ENCODE results near the gene PARD3. TPM values are rescaled to one million over a fixed set of nuclear protein-coding genes. Genes with fewer than 3 reads are reported as not detected.
A peak's percentile ranks its signal among the peaks of the same experiment; 100 is the strongest.

Gene PARD3
- total RNA-seq, 2 donors from 2014 or later: 59.6 to 74.6 TPM

DNA sequence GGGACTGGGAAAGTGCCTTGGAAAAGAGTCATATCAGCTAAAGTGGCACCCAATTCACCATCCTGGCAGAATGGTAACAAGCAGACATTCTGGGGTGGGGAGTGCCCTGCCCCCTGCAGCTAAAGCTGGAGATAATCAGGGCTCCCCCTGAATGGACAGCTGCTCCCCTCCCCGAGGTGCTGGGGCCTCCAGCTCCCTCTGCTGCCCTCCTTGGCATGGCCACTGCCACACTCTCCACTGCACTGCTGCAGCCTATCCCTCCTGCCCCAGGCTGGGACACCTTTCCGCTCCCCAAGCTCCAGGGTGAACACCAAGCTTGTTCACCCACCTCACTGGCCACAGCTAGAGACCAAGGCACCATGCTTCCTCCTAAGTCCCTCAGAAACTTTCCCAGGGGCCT, 9.8 kb upstream of the PARD3 start:
- H3K27ac Mint-ChIP-seq: no peak overlapping the region
- H3K9me3 Mint-ChIP-seq: no peaks in the 10 kb centered on the region
- H3K36me3 Mint-ChIP-seq (ENCODE audit: low read depth): no peaks in the 10 kb centered on the region
- Histone ChIP-seq H3K27me3 (ENCODE audit: control insufficient read depth, insufficient read depth, low read length, poor library complexity, severe bottlenecking) (no peaks in the 10 kb centered on the region), H3K9me3 (ENCODE audit: control insufficient read depth, low read length) (no peaks in the 10 kb centered on the region), H3K27ac (ENCODE audit: low read depth, low read length) (no peak overlapping the region), H3K4me1 (ENCODE audit: control insufficient read depth, insufficient read depth, low read length) (peaks cover 9% of the 10 kb centered on the region), H3K4me3 (ENCODE audit: low read length) (no peak overlapping the region), H3K36me3 (ENCODE audit: control insufficient read depth, insufficient read depth, low read length) (no peaks in the 10 kb centered on the region), H3K9ac (ENCODE audit: extremely low read depth, low read length, poor library complexity, severe bottlenecking) (no peak overlapping the region)
- H3K4me1 Mint-ChIP-seq: peaks cover 18% of the 10 kb centered on the region
- peak; percentile 53 for TF ChIP-seq CTCF (conservative IDR thresholded peaks at IDR 0.05)
- H3K4me3 Mint-ChIP-seq: no peak overlapping the region
- WGBS, 2 experiments (ENCODE audit: insufficient coverage in 1 of 2, insufficient read length in 1 of 2): 43 to 79% methylated on average over 1 to 2 of the region's 2 CpGs
- H3K27me3 Mint-ChIP-seq (ENCODE audit: insufficient read depth): no peaks in the 10 kb centered on the region
- DNase-seq: peak; percentile 64

- no peaks in the 10 kb centered on the region for H3K9me3 Mint-ChIP-seq
- no peak overlapping the region for H3K9ac ChIP-seq (ENCODE audit: extremely low read depth, low read length, poor library complexity, severe bottlenecking)
- H3K4me1 Mint-ChIP-seq: peaks cover 18% of the 10 kb centered on the region
- no peaks in the 10 kb centered on the region for H3K9me3 ChIP-seq (ENCODE audit: control insufficient read depth, low read length)
- WGBS, 2 experiments (ENCODE audit: insufficient coverage in 1 of 2, insufficient read length in 1 of 2): 87% methylated on average over 6 of the region's 6 CpGs; no CpG with 5 or more reads in 1 of the 2 experiments
- H3K27me3 Mint-ChIP-seq (ENCODE audit: insufficient read depth): peaks cover 6% of the 10 kb centered on the region
- no peak overlapping the region for H3K4me3 Mint-ChIP-seq
- no peaks in the 10 kb centered on the region for H3K36me3 Mint-ChIP-seq (ENCODE audit: low read depth)
- peaks cover 9% of the 10 kb centered on the region for H3K4me1 ChIP-seq (ENCODE audit: control insufficient read depth, insufficient read depth, low read length)
- no peaks in the 10 kb centered on the region for H3K36me3 ChIP-seq (ENCODE audit: control insufficient read depth, insufficient read depth, low read length)
- no peak for DNase-seq
- H3K27ac ChIP-seq (ENCODE audit: low read depth, low read length): no peak overlapping the region
- TF ChIP-seq CTCF (conservative IDR thresholded peaks at IDR 0.05): no peak
- no peak overlapping the region for H3K27ac Mint-ChIP-seq
- H3K27me3 ChIP-seq (ENCODE audit: control insufficient read depth, insufficient read depth, low read length, poor library complexity, severe bottlenecking): no peaks in the 10 kb centered on the region
- no peak overlapping the region for H3K4me3 ChIP-seq (ENCODE audit: low read length)
These were observed 6.8 kb upstream of the PARD3 start for GRCh38 chr10:34821587-34822585.

GRCh38 chr10:34817586-34817985, 2.5 kb upstream of the PARD3 start:
- Histone ChIP-seq H3K27me3 (ENCODE audit: control insufficient read depth, insufficient read depth, low read length, poor library complexity, severe bottlenecking) (peaks cover 8% of the 10 kb centered on the region), H3K4me1 (ENCODE audit: control insufficient read depth, insufficient read depth, low read length) (no peaks in the 10 kb centered on the region), H3K27ac (ENCODE audit: low read depth, low read length) (no peak overlapping the region), H3K36me3 (ENCODE audit: control insufficient read depth, insufficient read depth, low read length) (no peaks in the 10 kb centered on the region), H3K9me3 (ENCODE audit: control insufficient read depth, low read length) (no peaks in the 10 kb centered on the region), H3K4me3 (ENCODE audit: low read length) (no peak overlapping the region), H3K9ac (ENCODE audit: extremely low read depth, low read length, poor library complexity, severe bottlenecking) (no peak overlapping the region)
- Mint-ChIP-seq H3K9me3 (no peaks in the 10 kb centered on the region), H3K27me3 (ENCODE audit: insufficient read depth) (peaks cover 16% of the 10 kb centered on the region), H3K4me3 (no peak overlapping the region), H3K4me1 (peaks cover 20% of the 10 kb centered on the region), H3K27ac (no peak overlapping the region), H3K36me3 (ENCODE audit: low read depth) (no peaks in the 10 kb centered on the region)
- WGBS, 2 experiments (ENCODE audit: insufficient coverage in 1 of 2, insufficient read length in 1 of 2): 91 to 100% methylated on average over 1 to 3 of the region's 3 CpGs
- TF ChIP-seq CTCF (conservative IDR thresholded peaks at IDR 0.05): no peak
- no peak for DNase-seq

Measured in endodermal cell (in vitro differentiated cells).